Smooth muscle cell of bladder (primary cell): ENCODE data around the gene SDHAF3. TPM values are rescaled to one million over a fixed set of nuclear protein-coding genes. Genes with fewer than 3 reads are reported as not detected.

Experiments
- total RNA-seq: library from RNA; depleted of rRNA; stranded (reverse); fragments of >200 nt; gene quantifications from 2 replicates; pipeline ENCODE4 v1.2.3, GENCODE V29; 2014

Gene SDHAF3
- total RNA-seq = 4.0 and 6.7 TPM in 2 replicates

DNA sequence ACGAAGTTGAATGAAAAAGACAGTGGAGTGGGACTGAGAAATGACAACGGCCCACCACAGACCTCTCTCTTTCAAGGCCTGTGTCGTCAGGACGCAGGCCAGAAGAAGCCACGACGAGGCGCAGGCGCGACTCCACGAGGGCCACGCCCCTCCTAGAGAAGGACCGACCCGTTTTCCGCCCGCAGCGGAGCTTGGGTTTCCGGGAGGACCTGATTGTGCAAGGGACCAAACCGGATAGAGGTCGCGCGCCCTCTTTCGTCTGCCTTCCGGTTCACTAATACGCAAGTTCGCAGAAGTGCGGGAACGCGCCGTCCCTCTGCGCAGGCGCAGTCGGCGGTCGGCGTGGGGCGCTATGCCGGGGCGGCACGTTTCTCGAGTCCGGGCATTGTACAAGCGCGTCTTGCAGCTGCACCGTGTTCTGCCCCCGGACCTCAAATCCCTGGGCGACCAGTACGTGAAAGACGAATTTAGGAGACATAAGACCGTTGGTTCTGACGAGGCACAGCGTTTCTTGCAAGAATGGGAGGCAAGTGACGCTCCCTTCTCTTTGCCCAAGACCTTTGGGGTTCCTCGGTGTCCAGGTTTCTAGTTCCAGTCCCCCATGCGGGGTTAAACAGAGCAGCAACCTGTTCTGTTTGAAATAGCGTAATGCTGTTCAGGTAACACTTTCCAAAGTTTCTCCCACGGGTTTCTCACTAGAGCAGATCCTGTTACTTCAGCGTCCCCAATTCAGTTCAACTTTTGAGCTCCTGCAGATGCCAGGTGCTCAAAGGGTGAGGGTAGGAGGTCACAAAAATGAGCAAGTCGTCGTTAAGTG lies at the start of gene SDHAF3:
Gene SDHAF3 (plus strand): TSS at position 327 of the 817 bp plus-strand sequence. CDS start 26 bp downstream, at position 353.

Other genes starting within 250 kb of the SDHAF3 start
- not detected in 2 replicates for gene DLX6, start 112.1 kb upstream of the SDHAF3 start, total RNA-seq
- gene DLX5, start 92.9 kb upstream of the SDHAF3 start, total RNA-seq = not detected in 2 replicates